Stimulated activated CD8-positive, alpha-beta memory T cell treated with anti-CD3 and anti-CD28 coated beads, Interleukin-12 subunit alpha, Interleukin-12 subunit beta, amount 100 ng/mL, for 24 hours (primary cell): ENCODE data around the gene SFR1.

ENCODE experiments used
- DNase-seq: peaks from one replicate; pipeline ENCODE4 v3.0.0-alpha.2; 2020; ENCODE audit errors: extremely low read depth

Gene SFR1, protein sequence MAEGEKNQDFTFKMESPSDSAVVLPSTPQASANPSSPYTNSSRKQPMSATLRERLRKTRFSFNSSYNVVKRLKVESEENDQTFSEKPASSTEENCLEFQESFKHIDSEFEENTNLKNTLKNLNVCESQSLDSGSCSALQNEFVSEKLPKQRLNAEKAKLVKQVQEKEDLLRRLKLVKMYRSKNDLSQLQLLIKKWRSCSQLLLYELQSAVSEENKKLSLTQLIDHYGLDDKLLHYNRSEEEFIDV

DNA sequence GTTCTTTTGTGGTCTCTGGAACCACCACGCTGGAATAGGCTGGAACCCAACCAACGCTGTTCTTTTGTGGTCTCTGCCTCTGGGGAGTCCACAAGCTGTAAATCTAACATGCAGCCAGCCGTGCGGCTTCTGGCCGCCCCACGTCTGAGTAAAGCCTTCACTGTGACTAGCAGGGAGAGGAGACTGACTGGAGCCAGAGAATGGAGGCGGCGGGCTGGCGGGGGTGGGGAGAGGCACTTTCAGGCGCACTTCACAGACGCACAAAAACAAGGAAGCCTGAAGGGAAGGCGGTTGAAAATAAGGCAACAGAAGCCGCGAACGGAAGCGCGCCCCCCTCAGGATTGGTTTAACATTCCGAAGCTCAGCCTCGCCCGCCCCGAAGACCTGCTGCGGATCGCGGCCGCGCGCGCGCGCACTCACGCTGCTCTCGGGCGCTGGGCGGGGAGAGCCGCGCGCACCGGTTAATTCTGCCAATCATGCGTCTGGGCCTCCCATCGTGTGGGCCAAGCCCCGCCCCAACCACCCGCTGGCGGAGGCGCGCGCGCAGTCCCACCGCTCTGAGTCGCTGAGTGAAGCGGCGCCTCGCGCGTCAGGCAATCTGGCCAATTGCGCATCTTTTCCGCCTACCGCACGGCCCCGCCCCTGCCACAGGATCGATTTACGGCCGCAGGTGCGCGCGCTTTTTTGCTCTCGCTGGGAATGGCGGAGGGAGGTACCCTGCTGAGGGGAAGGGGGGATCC lies at the start of gene SFR1:
Gene SFR1 (plus strand): TSS at position 687 of the 740 bp plus-strand sequence. CDS start 13 bp downstream, at position 700.
- DNase-seq, result peak; percentile 96

DNA sequence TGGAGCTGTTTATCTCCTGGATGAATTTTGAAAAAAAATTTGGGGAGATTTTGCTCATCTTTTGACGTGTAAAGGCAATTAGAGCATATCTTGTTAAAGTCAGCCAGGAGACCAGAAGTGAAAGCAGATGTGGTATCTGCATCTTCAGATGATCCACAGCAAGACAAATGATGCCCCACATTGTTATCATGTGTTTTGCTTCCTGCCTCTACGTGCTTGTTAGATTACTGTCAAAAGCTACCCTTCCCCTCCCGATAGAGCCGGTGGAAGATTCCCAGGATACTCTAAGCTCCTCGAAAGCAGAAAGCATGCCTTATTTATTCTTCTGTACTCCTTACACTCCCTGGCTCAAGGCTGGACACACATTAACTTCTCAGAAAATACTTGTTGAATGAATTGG lies 49.2 kb upstream of the SFR1 start:
- DNase-seq, result no peak

DNA sequence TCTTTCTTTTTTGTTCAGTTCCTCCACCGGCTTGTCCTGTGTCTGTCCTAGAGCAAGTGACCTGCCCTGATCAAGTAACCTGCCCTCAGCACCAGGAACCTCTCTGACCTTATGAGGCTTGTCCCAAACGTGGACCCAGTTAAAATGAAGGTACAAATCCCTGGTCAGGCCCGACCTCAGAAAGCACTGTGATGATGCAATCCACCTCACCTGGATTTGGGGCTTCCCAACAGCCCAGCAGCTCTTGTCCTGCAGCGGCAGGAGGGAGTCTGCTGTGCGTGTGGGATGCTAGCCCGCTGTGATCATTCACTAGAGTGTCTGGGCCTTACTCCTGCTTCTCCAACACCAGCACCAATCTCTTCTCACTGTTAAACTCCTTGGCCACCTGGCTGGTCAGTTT lies 47.5 kb upstream of the SFR1 start:
- no peak for DNase-seq

DNA sequence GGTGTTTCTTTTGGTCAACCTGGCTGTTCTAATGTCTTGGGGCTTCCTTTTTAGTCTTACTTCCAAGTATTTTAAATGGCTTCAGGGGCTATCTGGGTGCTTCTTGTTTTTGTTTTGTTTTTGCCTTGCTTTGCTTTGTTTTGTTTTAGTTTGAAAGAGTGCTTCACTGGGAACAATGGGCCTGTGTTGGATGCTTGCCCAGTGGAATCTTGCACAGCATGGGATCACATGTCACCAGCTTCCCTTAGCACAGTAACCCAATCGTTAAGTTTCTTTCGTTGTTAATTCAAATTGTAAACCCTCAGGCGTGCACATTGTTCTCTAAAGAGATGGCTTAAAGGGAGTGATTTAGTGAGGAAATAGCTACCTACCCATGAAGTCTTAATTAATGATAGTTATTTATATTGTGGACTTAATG lies 45.2 kb upstream of the SFR1 start:
- DNase-seq, result no peak

DNA sequence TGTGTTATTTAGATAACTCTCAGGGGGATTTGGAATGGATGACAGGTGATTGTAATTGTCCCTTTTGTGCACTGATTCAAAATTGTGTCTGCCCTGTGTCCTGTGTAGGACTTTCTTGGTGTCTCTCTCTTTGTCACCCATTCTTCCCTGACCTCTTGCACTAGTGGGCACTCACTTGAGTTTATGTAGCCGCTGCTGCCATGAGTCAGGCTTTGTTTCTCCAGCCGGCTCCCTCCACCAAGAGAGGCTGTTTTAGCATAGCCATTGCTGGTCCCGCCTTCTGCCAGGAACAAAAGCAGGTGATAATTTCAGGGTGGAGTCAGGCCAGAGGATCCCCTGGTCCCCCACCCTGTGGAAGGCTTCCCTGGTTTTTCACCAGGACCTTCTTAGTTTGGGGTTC lies 44.7 kb upstream of the SFR1 start:
- DNase-seq, result no peak

DNA sequence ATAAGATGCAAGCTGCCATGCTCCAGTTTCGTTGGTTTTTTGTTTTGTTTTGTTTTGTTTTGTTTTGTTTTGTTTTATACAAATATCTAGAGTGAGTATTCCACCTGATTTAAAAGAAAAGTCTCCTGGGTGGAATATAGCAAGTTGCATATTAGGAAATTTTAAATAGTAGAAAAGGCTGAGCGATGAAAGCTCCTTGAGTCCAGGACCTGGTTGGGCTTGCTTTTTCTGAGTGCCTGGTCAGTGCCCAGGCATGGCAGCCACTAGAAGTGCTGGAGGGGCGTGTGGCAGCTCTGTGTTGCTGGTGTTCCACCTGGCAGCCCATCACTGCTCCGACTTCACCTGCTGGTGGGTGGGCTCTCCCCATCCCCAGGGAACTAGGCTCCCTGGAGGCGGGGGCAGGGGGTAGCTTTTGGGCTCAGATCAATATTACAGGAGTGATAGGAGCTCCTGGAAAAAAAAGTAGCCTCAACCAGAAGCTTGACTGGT lies 44.3 kb upstream of the SFR1 start:
- no peak for DNase-seq

DNA sequence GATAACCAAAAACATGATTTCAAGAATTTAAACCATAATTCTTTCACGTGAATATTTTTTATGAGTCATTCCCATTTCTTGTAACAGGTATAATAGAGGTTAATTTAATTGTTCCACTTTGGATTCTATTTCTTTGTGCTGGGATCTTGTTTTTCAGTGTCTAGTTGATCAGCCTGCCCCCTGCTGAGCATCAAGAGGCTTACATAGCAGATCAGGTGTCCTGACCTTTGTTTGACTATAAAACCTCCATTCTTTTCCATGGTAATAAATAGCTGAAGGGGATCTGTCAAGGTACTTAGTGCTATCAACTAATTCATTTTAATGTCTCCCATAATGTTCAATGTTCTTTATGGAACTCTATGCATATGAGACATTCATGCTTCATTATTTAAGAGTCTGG lies 41.2 kb upstream of the SFR1 start:
- no peak for DNase-seq

DNA sequence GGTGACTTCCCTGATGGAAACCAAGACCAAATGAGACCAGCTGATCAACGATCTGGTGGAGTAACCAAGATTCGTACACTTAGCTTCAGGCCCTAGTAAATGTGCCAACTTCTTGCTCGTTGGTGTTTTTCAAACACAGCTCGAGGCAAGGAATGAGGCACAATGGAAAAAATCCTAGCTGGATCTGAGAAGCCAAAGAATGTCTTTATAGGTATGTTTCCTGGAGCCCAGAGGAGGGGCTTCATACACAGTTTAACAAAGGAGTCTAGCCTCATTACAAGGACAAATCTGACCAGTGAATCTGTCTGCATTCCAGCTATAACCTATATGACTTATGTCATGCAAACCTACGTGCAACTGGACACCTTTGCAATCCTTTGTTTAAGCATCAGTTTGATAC lies 40.0 kb upstream of the SFR1 start:
- DNase-seq, result no peak

DNA sequence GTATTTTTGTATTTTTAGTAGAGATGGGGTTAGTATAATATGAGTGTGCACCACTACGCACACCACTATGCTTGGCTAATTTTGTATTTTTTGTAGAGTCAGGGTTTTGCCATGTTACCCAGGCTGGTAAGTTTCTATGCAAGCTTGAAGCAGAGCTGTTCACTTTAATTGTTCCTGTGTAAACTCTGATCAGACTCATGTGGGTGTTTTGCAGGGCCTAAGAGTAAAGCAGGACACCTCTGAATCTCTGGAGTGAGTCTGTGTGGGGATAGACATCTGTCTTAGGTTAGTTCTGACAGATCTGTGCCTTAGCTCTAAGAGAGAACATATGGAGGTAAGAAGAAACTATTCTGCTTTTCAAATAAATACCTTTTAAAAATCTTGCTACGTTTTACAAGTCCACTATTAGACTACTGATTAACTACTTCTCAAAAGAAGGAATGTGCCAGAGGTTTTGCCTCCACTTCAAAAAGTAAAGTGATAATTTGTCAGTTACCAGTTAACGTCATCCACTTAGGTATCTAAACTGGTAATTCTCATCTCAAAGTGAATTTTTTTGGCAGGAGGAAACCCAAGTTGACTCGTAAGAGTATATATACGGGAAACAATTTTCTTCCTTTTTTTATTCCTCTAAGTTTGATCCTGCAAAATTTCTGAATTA lies 37.4 kb upstream of the SFR1 start:
- DNase-seq, result no peak

DNA sequence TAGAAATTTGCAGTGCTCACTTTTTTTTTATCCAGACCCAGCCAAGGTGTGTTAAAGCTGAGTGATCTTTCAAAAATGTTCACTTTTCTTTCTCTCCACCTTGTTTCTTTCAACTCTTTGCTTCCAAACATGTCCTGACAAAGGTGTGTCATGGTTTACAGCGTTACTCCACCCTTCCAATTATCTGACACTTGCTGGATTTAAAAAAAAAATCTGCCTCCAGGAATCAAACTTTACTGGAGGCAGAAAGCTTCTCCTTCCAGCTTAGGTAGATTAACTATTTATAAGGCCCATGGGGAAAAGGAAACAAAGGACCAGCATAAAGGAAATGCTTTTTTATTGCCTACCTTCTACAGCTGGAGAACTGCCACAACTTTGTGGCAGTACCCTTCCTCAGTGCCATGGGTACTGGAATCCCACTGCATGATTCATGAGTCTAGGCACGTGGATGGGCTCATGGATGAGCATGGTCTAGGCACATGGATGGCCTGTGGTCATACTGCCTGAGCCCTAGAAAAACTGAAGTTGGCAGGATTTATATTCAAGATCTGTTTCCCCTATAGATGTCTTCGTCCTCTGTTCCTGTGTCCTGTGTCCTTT lies 36.1 kb upstream of the SFR1 start, which contains the start of gene COL17A1:
Gene COL17A1 (minus strand): TSS at position 80 of the 600 bp plus-strand sequence. CDS start 5,207 bp downstream, outside the sequence.
- DNase-seq, result no peak

DNA sequence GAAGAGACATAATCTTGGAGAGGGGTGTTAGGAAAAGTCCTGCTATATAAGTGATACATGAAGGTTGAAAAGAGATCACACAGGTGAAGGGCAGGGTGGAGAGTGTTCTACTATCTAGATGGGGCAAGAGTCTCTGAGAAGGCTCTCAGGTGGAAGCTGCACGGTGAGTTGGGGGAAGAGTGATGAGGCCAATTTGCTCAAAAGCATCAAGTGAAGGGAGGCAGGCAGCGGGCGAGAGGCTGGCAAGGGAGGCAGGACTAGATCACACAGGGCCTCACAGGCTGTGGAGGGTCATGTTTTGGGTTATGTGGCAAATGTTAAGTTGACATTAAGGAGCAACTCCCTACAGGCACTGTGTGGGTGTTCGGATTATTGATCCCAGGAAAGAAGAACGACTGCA lies 33.7 kb upstream of the SFR1 start:
- no peak for DNase-seq

DNA sequence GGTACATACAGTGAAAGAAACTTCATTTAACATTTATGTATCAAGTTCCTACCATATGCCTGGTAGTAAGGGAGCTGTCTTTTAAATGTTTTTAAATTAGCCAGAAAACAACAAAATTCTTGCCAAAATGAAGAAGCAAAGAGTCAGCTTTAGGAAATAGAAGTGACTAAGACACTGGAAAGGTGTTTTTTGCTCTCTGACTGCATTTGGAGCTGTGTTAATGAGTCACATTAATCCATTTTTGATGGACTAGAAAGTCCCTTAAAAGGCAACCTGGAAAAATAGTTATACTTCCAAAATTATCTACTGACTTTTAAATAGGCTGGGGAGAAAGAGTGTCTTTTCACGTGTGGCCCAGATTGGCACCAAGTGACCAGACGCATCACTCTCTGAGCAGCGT lies 32.4 kb upstream of the SFR1 start:
- DNase-seq, result no peak

DNA sequence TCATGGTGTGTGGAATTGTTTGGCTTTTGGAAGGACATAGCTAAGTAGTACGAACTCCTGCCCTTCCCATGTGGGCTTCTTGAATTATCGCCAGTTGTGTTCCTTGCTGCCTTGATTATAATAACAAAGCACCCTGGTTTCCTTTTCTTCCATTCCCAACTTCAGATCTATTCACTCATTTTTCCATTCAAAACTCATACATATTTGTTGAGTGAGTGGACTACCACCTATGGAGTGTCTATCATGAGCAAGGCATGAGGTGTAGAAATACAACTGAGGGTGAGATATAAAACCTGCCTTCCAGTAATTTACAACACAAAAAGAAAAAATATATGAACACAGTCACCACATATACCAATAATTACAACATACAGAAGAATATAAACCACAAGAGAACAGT lies 31.4 kb upstream of the SFR1 start:
- no peak for DNase-seq

DNA sequence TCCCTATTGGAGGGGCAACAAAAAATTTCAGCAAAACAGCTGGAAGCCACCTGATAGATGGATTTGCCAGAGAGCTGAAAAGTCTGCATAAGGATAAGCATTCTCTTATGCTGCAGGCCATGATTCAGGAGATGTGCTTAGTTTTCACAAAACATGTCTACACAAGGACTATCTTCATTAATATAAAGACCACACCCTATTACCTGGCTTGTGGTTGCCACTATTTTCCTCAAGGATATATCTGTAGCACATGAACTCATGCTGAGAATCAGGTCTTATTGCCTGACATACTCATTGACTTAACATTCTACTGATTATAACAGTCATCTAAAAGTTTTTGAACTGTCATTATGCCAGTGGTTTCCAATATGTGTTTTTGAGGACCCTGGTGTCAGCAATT lies 29.2 kb upstream of the SFR1 start:
- no peak for DNase-seq

DNA sequence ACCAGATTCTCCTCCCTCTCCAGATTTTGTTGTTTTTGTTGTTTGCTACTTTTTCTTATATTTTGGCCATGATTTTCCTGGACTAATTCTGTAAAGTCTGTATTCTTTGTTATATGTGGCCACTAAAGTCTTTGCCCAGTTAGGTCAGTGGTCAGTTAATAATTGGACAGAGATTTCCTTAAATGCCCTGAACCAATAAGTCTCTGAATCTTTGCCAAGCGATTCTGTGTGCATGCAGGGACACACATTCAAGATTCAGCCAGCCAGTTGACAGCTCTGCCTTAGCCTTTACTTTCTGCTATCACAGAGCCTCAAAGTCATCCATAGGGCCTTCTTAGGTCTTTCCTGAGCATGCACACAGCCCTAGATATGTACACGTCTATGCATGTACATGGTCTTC lies 25.3 kb upstream of the SFR1 start:
- DNase-seq, result no peak

DNA sequence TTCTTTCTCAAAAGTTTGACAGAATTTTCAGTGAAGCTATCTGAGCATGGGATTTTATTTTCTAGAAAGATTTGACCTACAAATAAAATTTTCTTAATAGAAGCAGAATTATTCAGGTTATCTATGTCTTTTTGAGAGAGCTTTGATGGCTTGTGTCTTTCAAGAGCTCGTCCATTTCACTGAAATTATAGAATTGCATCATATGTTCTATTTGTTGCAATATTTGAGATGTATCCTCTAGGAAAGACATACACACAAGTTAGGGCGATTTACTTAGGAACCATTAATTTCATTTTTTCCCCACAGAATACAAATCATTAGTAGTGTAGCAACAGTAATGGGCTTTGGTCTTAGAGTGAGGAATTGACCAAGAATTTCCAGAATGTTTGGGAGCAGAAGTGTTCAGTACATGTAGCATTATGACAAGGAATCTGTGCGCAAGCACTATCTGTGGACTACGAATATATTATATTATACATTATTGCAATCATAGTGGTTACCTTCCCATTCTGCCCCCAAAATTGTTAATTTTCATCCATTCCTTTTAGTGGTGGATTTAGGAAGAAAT lies 23.5 kb upstream of the SFR1 start:
- no peak for DNase-seq

DNA sequence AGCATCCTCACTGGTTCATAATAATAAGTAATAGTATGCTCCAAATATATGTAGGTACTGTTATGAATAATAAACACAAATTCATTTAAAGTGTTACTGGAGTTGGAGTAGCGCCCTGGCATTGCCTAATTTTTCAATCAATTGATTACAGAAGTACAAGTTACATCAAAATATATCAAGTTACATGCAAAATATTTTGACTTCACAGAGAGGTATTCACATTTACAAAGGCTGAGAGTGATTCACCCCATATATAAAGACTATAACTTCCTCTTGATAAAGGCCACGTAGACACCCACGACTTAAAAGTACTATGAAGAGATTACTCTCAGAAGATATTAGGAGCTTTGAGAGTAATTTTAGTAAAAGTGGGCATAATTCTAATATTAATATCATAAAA lies 22.7 kb upstream of the SFR1 start:
- no peak for DNase-seq

DNA sequence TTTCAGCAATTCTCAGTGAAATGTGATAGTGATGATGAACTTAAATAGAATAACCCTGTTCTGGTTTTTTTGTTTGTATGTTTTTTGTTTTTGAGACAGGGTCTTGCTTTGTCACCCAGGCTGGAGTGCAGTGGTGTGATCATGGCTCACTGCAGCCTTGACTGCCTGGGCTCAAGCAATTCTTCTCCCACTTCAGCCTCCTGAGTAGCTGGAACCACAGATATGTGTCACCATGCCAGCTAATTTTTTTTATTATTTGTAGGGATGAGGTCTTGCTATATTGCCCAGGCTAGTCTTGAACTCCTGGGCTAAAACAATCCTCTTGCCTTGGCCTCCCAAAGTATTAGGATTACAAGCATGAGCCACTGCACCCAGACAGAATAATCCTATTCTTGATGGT lies 22.0 kb upstream of the SFR1 start:
- DNase-seq, result no peak

DNA sequence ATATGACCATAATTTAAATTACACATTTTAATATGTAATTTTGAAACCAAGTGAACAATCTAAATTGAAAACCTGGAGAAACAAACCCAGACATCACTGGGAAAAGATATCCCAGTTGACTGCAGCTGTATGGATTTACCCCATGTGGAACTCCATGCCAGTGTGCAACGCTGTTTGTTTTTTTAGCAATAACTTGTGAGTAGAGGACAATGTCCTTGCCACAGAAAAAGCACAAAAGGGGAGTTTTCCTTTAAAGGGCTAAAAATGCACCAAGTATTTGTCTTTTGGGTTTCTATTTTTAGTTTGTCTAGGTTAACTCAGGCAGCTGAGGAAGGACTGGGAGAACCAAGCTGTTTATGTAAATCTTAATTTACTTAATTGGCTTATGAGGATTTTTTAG lies 21.2 kb upstream of the SFR1 start:
- no peak for DNase-seq

DNA sequence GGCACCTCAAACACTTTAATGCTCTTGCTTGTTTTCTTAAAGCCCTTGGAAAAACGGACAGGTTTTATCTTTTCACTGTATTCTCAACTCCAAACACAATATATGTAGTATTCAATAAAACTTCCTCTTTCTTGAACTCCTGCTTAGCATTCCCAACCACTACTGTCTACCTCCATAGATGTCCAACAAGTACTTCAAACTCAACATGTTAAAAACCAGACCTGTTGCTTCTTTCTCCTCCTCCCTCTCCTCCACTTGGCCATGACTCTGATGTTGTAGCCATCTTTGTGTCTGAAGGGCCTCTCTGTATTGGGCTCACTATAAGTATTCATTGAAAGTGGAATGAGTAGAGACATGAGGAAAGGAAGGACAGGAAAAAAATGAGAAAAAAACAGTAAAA lies 20.1 kb upstream of the SFR1 start:
- DNase-seq, result no peak

DNA sequence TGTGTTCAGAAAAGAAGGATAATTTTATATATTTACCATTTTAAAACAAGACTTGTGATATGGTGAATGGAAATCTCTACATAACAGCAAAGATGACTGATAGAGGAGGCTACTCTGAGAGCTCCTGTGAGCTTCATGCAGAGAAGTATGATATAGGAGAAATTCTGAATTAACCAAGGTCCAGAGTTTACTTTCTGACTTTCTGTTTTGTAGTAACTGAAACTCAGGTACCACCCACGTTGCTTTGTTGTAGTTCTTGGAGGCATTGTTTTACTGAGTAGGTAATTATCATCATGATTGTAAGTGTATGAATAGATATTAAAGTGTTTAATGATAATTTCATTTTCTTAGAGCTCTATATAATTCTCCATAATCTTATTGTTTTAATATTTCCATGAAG lies 18.0 kb upstream of the SFR1 start:
- DNase-seq, result no peak

DNA sequence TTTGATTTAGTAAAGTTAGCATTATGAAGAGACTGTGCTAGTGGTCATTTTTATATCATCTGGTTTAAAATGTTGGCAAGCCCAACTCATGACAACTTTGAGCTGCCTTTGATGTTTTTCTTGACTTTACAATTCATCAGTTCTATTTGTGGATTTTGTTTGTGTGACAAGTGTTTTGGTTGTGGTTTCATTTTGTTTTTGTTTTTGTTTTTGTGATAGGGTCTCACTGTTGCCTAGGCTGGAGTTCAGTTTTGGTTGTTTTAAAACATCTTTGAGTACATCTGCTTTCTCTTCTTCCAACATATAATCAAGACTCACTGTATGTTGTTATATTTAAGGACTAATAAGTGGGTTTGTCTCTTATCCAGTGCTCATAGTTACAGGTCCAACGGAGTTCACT lies 17.6 kb upstream of the SFR1 start:
- no peak for DNase-seq
